SH-SY5Y (cell line): ENCODE data around the gene SRGAP3.

Source experiments
- GATA2 ChIP-seq: IDR thresholded peaks from 2 replicates; pipeline ENCODE4 v1.6.1; 2011; ENCODE audit warnings: mild to moderate bottlenecking, low read depth, low read length
- GATA3 ChIP-seq: IDR thresholded peaks from 2 replicates; pipeline ENCODE4 v1.6.1; 2011; ENCODE audit warnings: low read depth, mild to moderate bottlenecking, low read length, moderate library complexity

GRCh38 chr3:9229879-9230278, 19.6 kb downstream of the SRGAP3 start:
- TF ChIP-seq GATA3 (no peak), GATA2 (no peak)
